ENCODE measurements around the gene ACCS. TPM values are rescaled to one million over a fixed set of nuclear protein-coding genes. Genes with fewer than 3 reads are reported as not detected.

The ACCS gene
- total and polyA plus RNA-seq, 2 donors (not counting 3 experiments of a cell fraction or from before 2014, with no cell fraction given), result 8.6 to 22.7 TPM

- dilution Hi-C loops (cut with MboI; ENCODE audit: extremely low pct_ligation_motif_present, low sequenced_read_pairs), result no loop called here
- no peaks in the 10 kb centered on the region for H3K79me2 ChIP-seq (ENCODE audit: control insufficient read depth, insufficient read depth, low read length)
- H3K4me3 ChIP-seq (replicated peaks in 1 of 3; ENCODE audit: insufficient read depth in 1 of 3, low read depth in 1 of 3, low read length in 3 of 3), result no peak overlapping the region
- FAIRE-seq, result no peak
- no peak overlapping the region for H3K9ac ChIP-seq (replicated peaks; ENCODE audit: extremely low read depth, insufficient read depth, low read length)
- no peak for DNase-seq (ENCODE audit: low read depth, low spot score)
- no TSS peak for BruUV-seq (replicated peaks)
- H3K9me3 ChIP-seq (replicated peaks; ENCODE audit: control insufficient read depth, insufficient read depth, low read length), result no peaks in the 10 kb centered on the region
- no peak overlapping the region for H3K27ac ChIP-seq (ENCODE audit: insufficient read depth, low read depth, low read length)
- no peak overlapping the region for H3K4me2 ChIP-seq (ENCODE audit: insufficient read depth, low read length)
- H3K9me1 ChIP-seq (replicated peaks; ENCODE audit: control insufficient read depth, extremely low read depth, insufficient read depth, low read length), result no peaks in the 10 kb centered on the region
- peaks cover 0 to 3% of the 10 kb centered on the region in 2 experiments for H3K36me3 ChIP-seq (ENCODE audit: control insufficient read depth in 2 of 2, extremely low read depth in 1 of 2, insufficient read depth in 2 of 2, low read length in 2 of 2)
- intact Hi-C loops (cut with micrococcal nuclease), result no loop called here
- peaks cover 5 to 8% of the 10 kb centered on the region in 2 experiments for H3K27me3 ChIP-seq (ENCODE audit: control insufficient read depth in 2 of 2, insufficient read depth in 2 of 2, low read length in 2 of 2)
- TF ChIP-seq POLR2AphosphoS5 (IDR thresholded peaks at IDR 0.05; ENCODE audit: insufficient read depth, low read depth, low read length), result no peak
- TF ChIP-seq GATA2 (IDR thresholded peaks at IDR 0.05; ENCODE audit: insufficient read depth, insufficient read length, low read depth, low read length), result no peak
- TF ChIP-seq MAX (IDR thresholded peaks at IDR 0.05; ENCODE audit: insufficient read depth, insufficient read length), result no peak
- TF ChIP-seq MYC (IDR thresholded peaks at IDR 0.05; ENCODE audit: low read depth, low read length), result no peak
- no peak for TF ChIP-seq POLR2A (IDR thresholded peaks at IDR 0.05; ENCODE audit: low read depth, low read length)
- no peak for TF ChIP-seq FOS (IDR thresholded peaks at IDR 0.05; ENCODE audit: borderline replicate concordance, insufficient read depth, low read length)
- TF ChIP-seq CTCF (IDR thresholded peaks at IDR 0.05; ENCODE audit: extremely low read depth in 1 of 2, insufficient read depth in 1 of 2, low read depth in 1 of 2, low read length in 2 of 2), result no peak
- TF ChIP-seq JUN (IDR thresholded peaks at IDR 0.05; ENCODE audit: borderline replicate concordance, insufficient read depth, insufficient read length, low read depth), result no peak
- no peak for TF ChIP-seq EZH2 (IDR thresholded peaks at IDR 0.05; ENCODE audit: borderline replicate concordance, low read depth, low read length, severe bottlenecking)
- ChIA-PET POLR2A (no interaction called here), CTCF (interaction anchor here (2.3 kb wide), 1 partner anchor 16 kb away, joined by 14 read pairs; the partner anchor contains the start of gene EXT2)
- H2AFZ ChIP-seq (ENCODE audit: low read depth, low read length), result no peak overlapping the region
- no peaks in the 10 kb centered on the region for H3K4me1 ChIP-seq (ENCODE audit: control insufficient read depth, extremely low read depth, insufficient read depth, low read length)
- no peaks in the 10 kb centered on the region for H4K20me1 ChIP-seq (replicated peaks; ENCODE audit: control insufficient read depth, extremely low read depth, insufficient read depth, low read length)
Measured at GRCh38 chr11:44079376-44079775, 13.3 kb downstream of the ACCS start.
